B cell (primary cell): ENCODE measurements around the gene EIF1AX. TPM values are rescaled to one million over a fixed set of nuclear protein-coding genes. Genes with fewer than 3 reads are reported as not detected.
A peak's percentile ranks its signal among the peaks of the same experiment; 100 is the strongest.

Source experiments
- ATAC-seq: fragments of 200-7000 bp; cut with Tn5 transposase; one replicate; pipeline ENCODE4 v1.10.0; 2021; ENCODE audit warnings: low read depth, mild to moderate bottlenecking, moderate number of reproducible peaks, moderate library complexity
- CTCF ChIA-PET: fragments of 350-600 bp; sonication (Branson Sonifier 250); formaldehyde crosslinking; loops from one replicate; lab custom pipeline; 2021; ENCODE audit warnings: antibody characterized with exemption, inconsistent platforms; lab: Charles Lee
- POLR2A ChIA-PET: fragments of 350-600 bp; sonication (Branson Sonifier 250); formaldehyde crosslinking; loops from one replicate; lab custom pipeline; 2021; ENCODE audit warnings: antibody characterized with exemption; lab: Charles Lee
- DNase-seq: peaks from one replicate; pipeline ENCODE4 v3.0.0; 2013
- H2AFZ ChIP-seq: 2 replicates; pipeline ENCODE4 v1.6.1; 2012; ENCODE audit warnings: mild to moderate bottlenecking, low read depth, low read length; ENCODE audit not compliant: insufficient read depth, poor library complexity, severe bottlenecking
- H3K27ac ChIP-seq, 2 donors: 1 replicate in 1 of 2; 2 replicates in 1 of 2; pipeline ENCODE4 v1.5.1; 2012 to 2013; ENCODE audit warnings: low read length in 2 of 2, mild to moderate bottlenecking in 2 of 2, moderate library complexity in 1 of 2
- H3K27me3 ChIP-seq, 4 experiments: fragments of 200-600 bp in 1 of 4; sonication (generic) in 1 of 4; replicated peaks in 1 of 4; 1 replicate in 2 of 4; 2 replicates in 2 of 4; pipeline versions ENCODE4 v1.6.1 to v1.7.0; 2013 to 2016; ENCODE audit warnings: low read length in 3 of 4, mild to moderate bottlenecking in 2 of 4, mixed read lengths in 1 of 4, moderate library complexity in 1 of 4; ENCODE audit not compliant: insufficient read depth in 4 of 4, control insufficient read depth in 3 of 4; ENCODE audit errors: control extremely low read depth in 1 of 4
- H3K36me3 ChIP-seq, 2 experiments: replicated peaks in 1 of 2; 1 replicate in 1 of 2; 2 replicates in 1 of 2; pipeline versions ENCODE4 v1.6.1 to v1.7.1; 2013; ENCODE audit warnings: low read length in 1 of 2; ENCODE audit not compliant: insufficient read depth in 2 of 2, control insufficient read depth in 1 of 2; ENCODE audit errors: control extremely low read depth in 1 of 2, extremely low read depth in 1 of 2
- H3K4me1 ChIP-seq, 2 donors: fragments of 200-600 bp in 1 of 2; sonication (generic) in 1 of 2; 1 replicate in 1 of 2; 2 replicates in 1 of 2; pipeline versions ENCODE4 v1.5.1 to v1.6.1; 2013 to 2017; ENCODE audit warnings: low read length in 2 of 2; ENCODE audit not compliant: control insufficient read depth in 2 of 2, insufficient read depth in 2 of 2
- H3K4me2 ChIP-seq: replicated peaks from 2 replicates; pipeline ENCODE3; 2012; ENCODE audit warnings: mild to moderate bottlenecking, low read depth, low read length; ENCODE audit not compliant: poor library complexity, severe bottlenecking
- H3K4me3 ChIP-seq, 5 experiments: fragments of 200-600 bp in 1 of 5; sonication (generic) in 1 of 5; 1 replicate in 3 of 5; 2 replicates in 2 of 5; pipeline versions ENCODE4 v1.5.1 to v1.7.0; 2011 to 2016; ENCODE audit warnings: low read length in 4 of 5, mild to moderate bottlenecking in 4 of 5, low read depth in 2 of 5, control low read depth in 1 of 5, moderate library complexity in 1 of 5; ENCODE audit not compliant: insufficient read depth in 1 of 5; ENCODE audit errors: control extremely low read depth in 1 of 5, extremely low read depth in 1 of 5
- H3K79me2 ChIP-seq: fragments of 200-600 bp; sonication (generic); one replicate; pipeline ENCODE4 v1.6.0; 2016; ENCODE audit warnings: low read length; ENCODE audit not compliant: control insufficient read depth, insufficient read depth
- H3K9ac ChIP-seq: fragments of 200-600 bp; sonication (generic); 2 replicates; pipeline ENCODE4 v1.6.1; 2017; ENCODE audit warnings: mild to moderate bottlenecking, low read length, moderate library complexity
- H3K9me3 ChIP-seq, 3 donors: one replicate each; pipeline versions ENCODE4 v1.6.1 to v1.7.1; 2013; ENCODE audit warnings: low read length in 2 of 3; ENCODE audit not compliant: control insufficient read depth in 2 of 3, insufficient read depth in 1 of 3; ENCODE audit errors: control extremely low read depth in 1 of 3
- H4K20me1 ChIP-seq: 2 replicates; pipeline ENCODE4 v1.6.0; 2012; ENCODE audit warnings: mild to moderate bottlenecking, low read length; ENCODE audit not compliant: insufficient read depth, control insufficient read depth, poor library complexity, severe bottlenecking
- H3K27ac Mint-ChIP-seq: one replicate; pipeline ENCODE4 v1.8.0; 2021; ENCODE audit warnings: mixed read lengths
- H3K27me3 Mint-ChIP-seq: one replicate; pipeline ENCODE4 v1.8.0; 2021; ENCODE audit warnings: mixed read lengths
- H3K4me1 Mint-ChIP-seq: one replicate; pipeline ENCODE4 v1.8.0; 2021; ENCODE audit warnings: mixed read lengths
- H3K4me3 Mint-ChIP-seq: one replicate; pipeline ENCODE4 v1.8.0; 2021; ENCODE audit warnings: mixed read lengths
- H3K9me3 Mint-ChIP-seq: one replicate; pipeline ENCODE4 v1.8.0; 2022; ENCODE audit warnings: mixed read lengths; ENCODE audit not compliant: insufficient read depth
- EZH2 ChIP-seq: IDR thresholded peaks from 2 replicates; pipeline ENCODE4 v1.6.1; 2012; ENCODE audit warnings: borderline replicate concordance, low read depth, mild to moderate bottlenecking, moderate library complexity, low read length; ENCODE audit not compliant: insufficient read depth, poor library complexity, severe bottlenecking
- WGBS: methylation state at CpG from one replicate; pipeline ENCODE4 v1.1.5; 2013; ENCODE audit warnings: missing lambda C conversion rate; ENCODE audit not compliant: insufficient coverage; 5-methylcytosine and 5-hydroxymethylcytosine counted together
- intact Hi-C: fragments of 100-400 bp; cut with micrococcal nuclease; formaldehyde crosslinking; loops from one replicate; pipeline ENCODE4 v1.10.0; 2022
- polyA plus RNA-seq: library from polyadenylated mRNA; depleted of rRNA; stranded (reverse); fragments of >200 nt; gene quantifications from 2 replicates; pipeline ENCODE4 v1.2.3, GENCODE V29; 2012
- total RNA-seq, 2 donors: library from RNA; stranded (reverse); fragments of 120-200 nt in 1 of 2; gene quantifications; 1 replicate in 1 of 2; 2 replicates in 1 of 2; pipeline versions ENCODE4 v1.2.3 to v1.2.4, GENCODE V29; 2013 to 2022
- TF ChIP-seq, protein P1 (sequence below): fragments of 200-600 bp; IDR thresholded peaks from one replicate; pipeline ENCODE4 v1.8.0; 2022; ENCODE audit warnings: antibody characterized with exemption, mild to moderate bottlenecking

EIF1AX gene
- total and polyA plus RNA-seq, 2 donors (not counting 1 experiment from before 2014, with no cell fraction given): 15.6 to 39.3 TPM

DNA sequence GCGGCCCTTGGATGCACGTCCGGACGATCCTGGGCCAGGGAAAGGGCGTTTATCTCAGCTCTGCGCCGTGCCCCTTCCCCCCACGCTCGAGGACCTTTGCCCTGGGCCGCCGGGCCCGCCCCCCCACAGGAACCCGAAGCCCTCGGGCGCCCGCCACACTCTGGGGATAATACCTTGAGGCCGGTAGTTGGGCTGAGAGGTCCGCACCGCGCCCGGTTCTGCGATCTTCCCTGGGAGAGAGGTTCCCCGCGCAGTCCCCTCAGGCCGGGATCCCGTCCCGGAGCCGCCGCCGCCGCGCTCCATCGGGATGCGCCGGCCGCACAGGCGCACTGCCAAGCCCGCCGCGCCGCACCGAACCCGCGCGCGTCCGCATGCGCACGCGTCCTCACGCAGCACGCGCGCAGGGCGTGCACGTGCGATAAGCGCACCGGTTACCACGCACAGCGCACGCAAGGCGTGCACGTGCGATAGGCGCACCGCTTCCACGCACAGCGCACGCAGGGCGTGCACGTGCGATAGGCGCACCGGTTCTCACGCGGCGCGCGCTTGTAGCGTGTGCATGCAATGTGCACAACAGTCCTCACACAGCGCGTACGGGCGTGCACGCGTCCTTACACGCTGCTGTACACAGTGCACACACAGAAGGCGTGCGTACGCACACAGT, 24.9 kb downstream of the EIF1AX start, which contains the start of gene MAP7D2:
MAP7D2 (minus strand) TSS at position 331 of the 664 bp plus-strand sequence; CDS start at position 303, 28 bp downstream.
- WGBS: 23% methylated on average over 86 of the region's 91 CpGs
- H3K36me3 ChIP-seq: no peaks in the 10 kb centered on the region
- H3K79me2 ChIP-seq: no peaks in the 10 kb centered on the region
- Mint-ChIP-seq H3K9me3 (no peaks in the 10 kb centered on the region), H3K4me1 (no peaks in the 10 kb centered on the region), H3K27ac (no peak within 1 kb of the TSS), H3K4me3 (no peak within 1 kb of the TSS), H3K27me3 (peaks cover 16% of the 10 kb centered on the region)
- no peaks in the 10 kb centered on the region for H4K20me1 ChIP-seq
- H3K4me2 ChIP-seq: peak within 1 kb of the TSS; percentile 55
- TF ChIP-seq, protein P1, sequence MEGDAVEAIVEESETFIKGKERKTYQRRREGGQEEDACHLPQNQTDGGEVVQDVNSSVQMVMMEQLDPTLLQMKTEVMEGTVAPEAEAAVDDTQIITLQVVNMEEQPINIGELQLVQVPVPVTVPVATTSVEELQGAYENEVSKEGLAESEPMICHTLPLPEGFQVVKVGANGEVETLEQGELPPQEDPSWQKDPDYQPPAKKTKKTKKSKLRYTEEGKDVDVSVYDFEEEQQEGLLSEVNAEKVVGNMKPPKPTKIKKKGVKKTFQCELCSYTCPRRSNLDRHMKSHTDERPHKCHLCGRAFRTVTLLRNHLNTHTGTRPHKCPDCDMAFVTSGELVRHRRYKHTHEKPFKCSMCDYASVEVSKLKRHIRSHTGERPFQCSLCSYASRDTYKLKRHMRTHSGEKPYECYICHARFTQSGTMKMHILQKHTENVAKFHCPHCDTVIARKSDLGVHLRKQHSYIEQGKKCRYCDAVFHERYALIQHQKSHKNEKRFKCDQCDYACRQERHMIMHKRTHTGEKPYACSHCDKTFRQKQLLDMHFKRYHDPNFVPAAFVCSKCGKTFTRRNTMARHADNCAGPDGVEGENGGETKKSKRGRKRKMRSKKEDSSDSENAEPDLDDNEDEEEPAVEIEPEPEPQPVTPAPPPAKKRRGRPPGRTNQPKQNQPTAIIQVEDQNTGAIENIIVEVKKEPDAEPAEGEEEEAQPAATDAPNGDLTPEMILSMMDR: no peak
- TF ChIP-seq EZH2: no peak
- ChIA-PET POLR2A (no interaction called here), CTCF (no interaction called here)
- no peak within 1 kb of the TSS for H3K9ac ChIP-seq
- intact Hi-C loops: no loop called here
- H3K27me3 ChIP-seq: peaks cover 0 to 12% (median 4%) of the 10 kb centered on the region in 4 experiments
- H3K27ac ChIP-seq: no peak within 1 kb of the TSS
- H2AFZ ChIP-seq: no peak within 1 kb of the TSS
- peaks cover 0 to 6% of the 10 kb centered on the region in 2 donors for H3K4me1 ChIP-seq
- peaks cover 0 to 3% (median 0%) of the 10 kb centered on the region in 3 donors for H3K9me3 ChIP-seq
- no peak within 1 kb of the TSS for H3K4me3 ChIP-seq
- DNase-seq: no peak
- no peak for ATAC-seq

DNA sequence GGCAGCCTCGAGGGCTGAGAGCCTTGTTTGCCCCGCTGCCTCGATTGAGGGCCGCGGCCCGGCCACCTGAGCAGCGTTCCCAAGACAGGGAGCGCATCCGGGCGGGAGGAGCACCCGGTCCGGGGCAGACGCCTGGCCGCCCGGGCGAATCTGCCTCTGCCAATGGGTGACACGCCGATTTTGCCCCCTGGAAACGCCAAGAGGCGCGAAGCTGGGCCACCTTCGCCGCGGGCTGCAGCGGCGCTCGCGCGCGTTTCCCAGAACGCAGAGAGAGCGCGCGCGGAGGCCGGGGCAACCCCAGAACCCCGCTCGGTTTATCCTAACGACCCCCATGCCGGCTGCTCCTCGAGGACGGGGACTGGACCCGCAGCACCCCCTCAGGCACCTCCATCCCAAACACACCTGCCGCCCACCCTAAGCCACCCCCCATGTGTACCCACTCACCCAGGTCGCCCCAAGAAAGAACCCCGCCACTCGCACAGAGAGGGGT, 25.5 kb downstream of the EIF1AX start:
- DNase-seq (no peak), ATAC-seq (no peak)
- Histone ChIP-seq H3K4me3 (no peak overlapping the region), H3K36me3 (no peaks in the 10 kb centered on the region), H3K4me2 (peak overlapping the region; percentile 55), H4K20me1 (no peaks in the 10 kb centered on the region), H3K27me3 (peaks cover 0 to 12% (median 4%) of the 10 kb centered on the region in 4 experiments), H3K9ac (no peak overlapping the region), H3K9me3 (peaks cover 0 to 3% (median 0%) of the 10 kb centered on the region in 3 donors), H3K4me1 (peaks cover 0 to 6% of the 10 kb centered on the region in 2 donors), H3K27ac (no peak overlapping the region), H3K79me2 (no peaks in the 10 kb centered on the region), H2AFZ (no peak overlapping the region)
- Mint-ChIP-seq H3K4me1 (no peaks in the 10 kb centered on the region), H3K9me3 (no peaks in the 10 kb centered on the region), H3K27me3 (peaks cover 16% of the 10 kb centered on the region), H3K4me3 (no peak overlapping the region), H3K27ac (no peak overlapping the region)
- TF ChIP-seq EZH2: no peak
- TF ChIP-seq, protein P1: no peak
- whole genome bisulfite sequencing: 26% methylated on average over 37 of the region's 47 CpGs
- CTCF ChIA-PET: no interaction called here
- intact Hi-C loops: no loop called here
- POLR2A ChIA-PET: no interaction called here
